DMS153 treated with DMSO at 0.1 percent for 48 hours (cell line): ENCODE measurements around the gene ATP5IF1.

Experiments used
- DNase-seq: peaks from one replicate; lab custom pipeline; 2025; ENCODE audit not compliant: unreplicated experiment; lab: John Stamatoyannopoulos, UW

Gene ATP5IF1

GRCh38 chr1:28264897-28265296, 29.0 kb downstream of the ATP5IF1 start:
- no peak for DNase-seq

- DNase-seq: no peak
Observed at GRCh38 chr1:28265577-28265976, 29.7 kb downstream of the ATP5IF1 start.

GRCh38 chr1:28266920-28267322, 31.0 kb downstream of the ATP5IF1 start:
- DNase-seq: no peak

GRCh38 chr1:28267633-28268032, 31.7 kb downstream of the ATP5IF1 start:
- no peak for DNase-seq

- no peak for DNase-seq
Observed at GRCh38 chr1:28269529-28269928, 33.6 kb downstream of the ATP5IF1 start.

- no peak for DNase-seq
Observed at GRCh38 chr1:28272215-28272852, 36.4 kb downstream of the ATP5IF1 start.

GRCh38 chr1:28273216-28273860, 37.4 kb downstream of the ATP5IF1 start:
- no peak for DNase-seq

- DNase-seq: no peak
Observed at GRCh38 chr1:28278763-28279162, 42.8 kb downstream of the ATP5IF1 start.

GRCh38 chr1:28279721-28280120, 43.8 kb downstream of the ATP5IF1 start:
- DNase-seq: no peak

GRCh38 chr1:28280501-28280900, 44.6 kb downstream of the ATP5IF1 start:
- no peak for DNase-seq

- no peak for DNase-seq
Observed at GRCh38 chr1:28280977-28281381, 45.1 kb downstream of the ATP5IF1 start.

- no peak for DNase-seq
Observed at GRCh38 chr1:28281608-28282425, 45.9 kb downstream of the ATP5IF1 start.

GRCh38 chr1:28282426-28283407, 46.8 kb downstream of the ATP5IF1 start:
- no peak for DNase-seq

- no peak for DNase-seq
Observed at GRCh38 chr1:28286111-28286510, 50.2 kb downstream of the ATP5IF1 start.
